C4-2B (cell line): ENCODE results near the gene TBX4.

Source experiments
- ZFX ChIP-seq: fragments of 450-650 bp; IDR thresholded peaks from 2 replicates; pipeline ENCODE4 v1.6.1; 2017
- TF ChIP-seq, protein P1 (sequence below): fragments of 450-650 bp; conservative IDR thresholded peaks from 2 replicates; pipeline ENCODE4 v1.5.1; 2017; ENCODE audit warnings: mild to moderate bottlenecking

GRCh38 chr17:61464843-61465180 is 12.6 kb downstream of the TBX4 start:
- TF ChIP-seq, protein P1, sequence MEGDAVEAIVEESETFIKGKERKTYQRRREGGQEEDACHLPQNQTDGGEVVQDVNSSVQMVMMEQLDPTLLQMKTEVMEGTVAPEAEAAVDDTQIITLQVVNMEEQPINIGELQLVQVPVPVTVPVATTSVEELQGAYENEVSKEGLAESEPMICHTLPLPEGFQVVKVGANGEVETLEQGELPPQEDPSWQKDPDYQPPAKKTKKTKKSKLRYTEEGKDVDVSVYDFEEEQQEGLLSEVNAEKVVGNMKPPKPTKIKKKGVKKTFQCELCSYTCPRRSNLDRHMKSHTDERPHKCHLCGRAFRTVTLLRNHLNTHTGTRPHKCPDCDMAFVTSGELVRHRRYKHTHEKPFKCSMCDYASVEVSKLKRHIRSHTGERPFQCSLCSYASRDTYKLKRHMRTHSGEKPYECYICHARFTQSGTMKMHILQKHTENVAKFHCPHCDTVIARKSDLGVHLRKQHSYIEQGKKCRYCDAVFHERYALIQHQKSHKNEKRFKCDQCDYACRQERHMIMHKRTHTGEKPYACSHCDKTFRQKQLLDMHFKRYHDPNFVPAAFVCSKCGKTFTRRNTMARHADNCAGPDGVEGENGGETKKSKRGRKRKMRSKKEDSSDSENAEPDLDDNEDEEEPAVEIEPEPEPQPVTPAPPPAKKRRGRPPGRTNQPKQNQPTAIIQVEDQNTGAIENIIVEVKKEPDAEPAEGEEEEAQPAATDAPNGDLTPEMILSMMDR, result no peak
- TF ChIP-seq ZFX, result no peak
